DMS79 treated with DMSO at 0.1 percent for 48 hours (cell line): ENCODE measurements around the gene SLC5A4.

Source experiments
- DNase-seq: peaks from one replicate; lab custom pipeline; 2025; lab: John Stamatoyannopoulos, UW

SLC5A4 gene

GRCh38 chr22:32232191-32232830 lies 22.8 kb downstream of the SLC5A4 start:
- DNase-seq = no peak

- DNase-seq = no peak
Measured at GRCh38 chr22:32226326-32227104, 28.6 kb downstream of the SLC5A4 start.

GRCh38 chr22:32222991-32223390 lies 32.2 kb downstream of the SLC5A4 start:
- no peak for DNase-seq

- no peak for DNase-seq
Measured at GRCh38 chr22:32219026-32219425, 36.1 kb downstream of the SLC5A4 start.

GRCh38 chr22:32218470-32218869 lies 36.7 kb downstream of the SLC5A4 start:
- no peak for DNase-seq

GRCh38 chr22:32217465-32217864 lies 37.7 kb downstream of the SLC5A4 start:
- no peak for DNase-seq

GRCh38 chr22:32216911-32217310 lies 38.2 kb downstream of the SLC5A4 start:
- DNase-seq = no peak

GRCh38 chr22:32211011-32211410 lies 44.1 kb downstream of the SLC5A4 start:
- no peak for DNase-seq

- no peak for DNase-seq
Measured at GRCh38 chr22:32208681-32209080, 46.5 kb downstream of the SLC5A4 start.

- no peak for DNase-seq
Measured at GRCh38 chr22:32207971-32208480, 47.1 kb downstream of the SLC5A4 start.

GRCh38 chr22:32206774-32207758 lies 48.1 kb downstream of the SLC5A4 start:
- no peak for DNase-seq

- no peak for DNase-seq
Measured at GRCh38 chr22:32205974-32206773, 49.0 kb downstream of the SLC5A4 start.

GRCh38 chr22:32204856-32205722 lies 50.1 kb downstream of the SLC5A4 start, which contains the start of gene RFPL2:
RFPL2 (minus strand) TSS chr22:32205073; CDS start chr22:32202451, 2,622 bp downstream.
- DNase-seq = no peak

GRCh38 chr22:32204040-32204855 lies 50.9 kb downstream of the SLC5A4 start:
- DNase-seq = no peak

- DNase-seq = no peak
Measured at GRCh38 chr22:32203181-32204039, 51.7 kb downstream of the SLC5A4 start.

- DNase-seq = peak; percentile 15
Measured at GRCh38 chr22:32202539-32203180, 52.5 kb downstream of the SLC5A4 start.

- no peak for DNase-seq
Measured at GRCh38 chr22:32202161-32202538, 53.0 kb downstream of the SLC5A4 start.

GRCh38 chr22:32200752-32201151 lies 54.4 kb downstream of the SLC5A4 start:
- no peak for DNase-seq
